Adrenal gland (tissue), 12 donors: Measurements from ENCODE around the gene PRPF39. TPM values are rescaled to one million over a fixed set of nuclear protein-coding genes. Genes with fewer than 3 reads are reported as not detected.

Source experiments
- DNase-seq, 7 donors: peaks; one replicate each; pipeline ENCODE4 v3.0.0-alpha.2; 2019 to 2020
- H3K27ac ChIP-seq, 5 donors: fragments of 200-600 bp; sonication (generic) in 4 of 5; 1 replicate in 3 of 5; 2 replicates in 2 of 5; pipeline versions ENCODE4 v1.5.1 to v1.8.0; 2016 to 2020; ENCODE audit warnings: mild to moderate bottlenecking in 1 of 5
- H3K27me3 ChIP-seq: fragments of 200-600 bp; 2 replicates; pipeline ENCODE4 v1.8.0; 2021
- H3K36me3 ChIP-seq, 2 donors: fragments of 200-600 bp; replicated peaks in 1 of 2; 1 replicate in 1 of 2; 2 replicates in 1 of 2; pipeline versions ENCODE4 v1.5.1 to v1.8.0; 2018 to 2022
- H3K4me1 ChIP-seq, 2 donors: fragments of 200-600 bp; replicated peaks in 1 of 2; 1 replicate in 1 of 2; 2 replicates in 1 of 2; pipeline versions ENCODE4 v1.5.1 to v1.8.0; 2018 to 2021
- H3K4me3 ChIP-seq, 4 donors: fragments of 200-600 bp; sonication (generic) in 3 of 4; one replicate each; pipeline ENCODE4 v1.5.1; 2016 to 2018
- H3K9me3 ChIP-seq, 3 donors: fragments of 200-600 bp; sonication (generic) in 1 of 3; replicated peaks in 1 of 3; 1 replicate in 2 of 3; 2 replicates in 1 of 3; pipeline versions ENCODE4 v1.5.1 to v1.8.0; 2016 to 2021
- POLR2A ChIP-seq, 2 donors: fragments of 450-650 bp; IDR thresholded peaks; one replicate each; pipeline ENCODE4 v1.6.1; 2017; ENCODE audit warnings: antibody characterized with exemption in 2 of 2, mild to moderate bottlenecking in 2 of 2, moderate library complexity in 1 of 2
- WGBS, 4 donors: extraction: QIAGEN DNeasy Blood & Tissue Kit in 2 of 4; methylation state at CpG; one replicate each; pipeline versions ENCODE4 v1.1.5 to v1.1.7; 2013 to 2017; 5-methylcytosine and 5-hydroxymethylcytosine counted together
- intact Hi-C, 2 donors: fragments of 100-400 bp; cut with DNase I; formaldehyde crosslinking; loops; one replicate each; pipeline versions ENCODE4 v1.14.1 to v1.15.0; 2022 to 2023
- polyA plus RNA-seq, 3 donors: library from polyadenylated mRNA; stranded (reverse); fragments of 200-250 nt in 2 of 3; fragments of 350-450 nt in 1 of 3; fragmentation: Illumina TruSeq in 1 of 3; extraction: RNeasy Lipid Tissue Mini Kit (QIAGEN cat#74804) in 1 of 3; gene quantifications; one replicate each; pipeline ENCODE4 v1.2.3, GENCODE V29; 2013 to 2014
- total RNA-seq, 9 donors: library from RNA; depleted of rRNA in 4 of 9; stranded (reverse); fragments of >200 nt in 4 of 9; fragments of 120-200 nt in 1 of 9; fragmentation: NEBNext Ultra II Directional in 1 of 9; extraction: Animal tissue kit (Norgen Biotek cat#: 25700) in 1 of 9; gene quantifications; one replicate each; pipeline versions ENCODE4 v1.1.0 to v1.2.4, GENCODE V29; 2013 to 2023
- TF ChIP-seq, protein P1 (sequence below), 6 experiments: fragments of 450-650 bp in 4 of 6; fragments of 200-600 bp in 2 of 6; sonication (generic) in 1 of 6; IDR thresholded peaks; 1 replicate in 5 of 6; 2 replicates in 1 of 6; pipeline versions ENCODE4 v1.5.1 to v1.8.0; 2016 to 2021; ENCODE audit warnings: antibody characterized with exemption in 6 of 6, mild to moderate bottlenecking in 2 of 6, moderate library complexity in 1 of 6
- donor health status: healthy with polysubstance abuse.
- donor health status: Bipolar disorder and iron deficiency.
- donor health status: DM: yes; HTN: yes; CAD: no.
- donor health status: DM: no; HTN: no; CAD: no.
- donor health status: DM: no; HTN: no; CAD: no.
- donor health status: DM: yes; HTN: yes; CAD: no.

The PRPF39 gene
- total and polyA plus RNA-seq, 12 donors, result 6.5 to 76.0 (median 36.4) TPM

DNA sequence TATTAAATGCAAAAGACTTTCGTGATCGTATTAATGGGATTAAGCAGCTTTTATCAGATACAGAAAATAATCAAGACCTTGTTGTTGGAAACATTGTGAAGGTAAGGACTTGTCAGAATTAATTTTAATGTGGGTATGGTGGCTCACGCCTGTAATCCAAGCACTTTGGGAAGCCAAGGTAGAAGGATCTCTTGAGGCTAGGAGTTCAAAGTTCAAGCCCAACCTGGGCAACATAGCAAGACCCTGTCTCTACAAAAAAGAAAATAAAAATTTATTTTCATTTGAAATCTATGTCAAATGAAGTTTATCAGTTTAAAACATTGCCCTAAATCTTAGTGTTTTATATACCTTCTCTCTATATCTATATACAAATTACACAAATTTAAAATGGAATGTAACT, 17.2 kb upstream of the PRPF39 start:
- intact Hi-C loops, result no loop called here
- Histone ChIP-seq H3K36me3 (no peaks in the 10 kb centered on the region), H3K4me1 (peaks cover 4 to 11% of the 10 kb centered on the region in 2 donors), H3K27me3 (no peaks in the 10 kb centered on the region), H3K4me3 (no peak overlapping the region), H3K9me3 (no peaks in the 10 kb centered on the region), H3K27ac (no peak overlapping the region)
- DNase-seq, result no peak
- 92 to 97% (median 96%) methylated on average over 3 of the region's 3 CpGs for WGBS, 4 donors
- TF ChIP-seq, protein P1, sequence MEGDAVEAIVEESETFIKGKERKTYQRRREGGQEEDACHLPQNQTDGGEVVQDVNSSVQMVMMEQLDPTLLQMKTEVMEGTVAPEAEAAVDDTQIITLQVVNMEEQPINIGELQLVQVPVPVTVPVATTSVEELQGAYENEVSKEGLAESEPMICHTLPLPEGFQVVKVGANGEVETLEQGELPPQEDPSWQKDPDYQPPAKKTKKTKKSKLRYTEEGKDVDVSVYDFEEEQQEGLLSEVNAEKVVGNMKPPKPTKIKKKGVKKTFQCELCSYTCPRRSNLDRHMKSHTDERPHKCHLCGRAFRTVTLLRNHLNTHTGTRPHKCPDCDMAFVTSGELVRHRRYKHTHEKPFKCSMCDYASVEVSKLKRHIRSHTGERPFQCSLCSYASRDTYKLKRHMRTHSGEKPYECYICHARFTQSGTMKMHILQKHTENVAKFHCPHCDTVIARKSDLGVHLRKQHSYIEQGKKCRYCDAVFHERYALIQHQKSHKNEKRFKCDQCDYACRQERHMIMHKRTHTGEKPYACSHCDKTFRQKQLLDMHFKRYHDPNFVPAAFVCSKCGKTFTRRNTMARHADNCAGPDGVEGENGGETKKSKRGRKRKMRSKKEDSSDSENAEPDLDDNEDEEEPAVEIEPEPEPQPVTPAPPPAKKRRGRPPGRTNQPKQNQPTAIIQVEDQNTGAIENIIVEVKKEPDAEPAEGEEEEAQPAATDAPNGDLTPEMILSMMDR (IDR thresholded peaks at IDR 0.05), result no peak
- no peak for TF ChIP-seq POLR2A (IDR thresholded peaks at IDR 0.05)

DNA sequence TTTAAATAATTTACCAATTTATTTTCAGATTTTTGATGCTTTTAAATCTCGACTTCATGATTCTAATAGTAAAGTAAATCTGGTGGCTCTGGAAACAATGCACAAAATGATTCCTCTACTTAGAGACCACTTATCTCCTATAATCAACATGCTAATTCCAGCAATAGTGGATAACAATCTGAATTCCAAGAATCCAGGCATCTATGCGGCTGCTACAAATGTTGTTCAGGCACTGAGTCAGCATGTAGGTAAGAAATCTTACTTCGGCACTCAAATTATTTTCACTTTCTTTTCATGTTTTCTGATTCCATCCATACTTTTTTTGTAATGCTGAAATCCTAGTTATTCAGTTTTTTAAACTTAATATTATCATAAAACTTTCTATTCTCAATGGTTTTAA, 15.5 kb upstream of the PRPF39 start:
- Histone ChIP-seq H3K4me3 (no peak overlapping the region), H3K4me1 (peaks cover 4 to 11% of the 10 kb centered on the region in 2 donors), H3K36me3 (no peaks in the 10 kb centered on the region), H3K27me3 (no peaks in the 10 kb centered on the region), H3K9me3 (no peaks in the 10 kb centered on the region), H3K27ac (no peak overlapping the region)
- DNase-seq, result no peak
- TF ChIP-seq POLR2A (IDR thresholded peaks at IDR 0.05), result no peak
- TF ChIP-seq, protein P1 (IDR thresholded peaks at IDR 0.05), result no peak
- WGBS, 4 donors, result 82 to 89% (median 86%) methylated on average over 3 of the region's 3 CpGs
- intact Hi-C loops, result no loop called here

DNA sequence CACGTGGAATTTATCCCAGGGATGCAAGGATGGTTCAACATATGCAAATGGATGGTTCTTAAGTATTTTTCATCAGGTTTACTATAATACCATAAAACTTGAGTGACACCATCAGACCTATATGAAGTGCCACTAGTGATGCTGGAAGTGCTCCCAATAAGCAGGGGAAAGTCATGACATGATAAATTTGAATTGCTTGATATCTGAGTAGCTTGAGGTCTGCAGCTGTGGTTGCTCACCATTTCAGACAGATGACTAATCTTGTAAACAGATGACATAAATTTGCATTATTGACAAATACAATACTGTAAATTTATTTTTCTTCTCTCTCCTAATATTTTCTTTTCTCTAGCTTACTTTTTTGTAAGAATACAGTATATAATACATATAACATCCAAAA, 13.7 kb upstream of the PRPF39 start:
- no peaks in the 10 kb centered on the region for H3K9me3 ChIP-seq
- no peaks in the 10 kb centered on the region for H3K27me3 ChIP-seq
- peaks cover 4 to 11% of the 10 kb centered on the region in 2 donors for H3K4me1 ChIP-seq
- no peak for DNase-seq
- TF ChIP-seq, protein P1 (IDR thresholded peaks at IDR 0.05), result no peak
- no peak for TF ChIP-seq POLR2A (IDR thresholded peaks at IDR 0.05)
- no peaks in the 10 kb centered on the region for H3K36me3 ChIP-seq
- no peak overlapping the region for H3K4me3 ChIP-seq
- WGBS, 4 donors, result 96 to 100% (median 99%) methylated on average over 1 of the region's 1 CpG
- no peak overlapping the region for H3K27ac ChIP-seq
- intact Hi-C loops, result no loop called here

DNA sequence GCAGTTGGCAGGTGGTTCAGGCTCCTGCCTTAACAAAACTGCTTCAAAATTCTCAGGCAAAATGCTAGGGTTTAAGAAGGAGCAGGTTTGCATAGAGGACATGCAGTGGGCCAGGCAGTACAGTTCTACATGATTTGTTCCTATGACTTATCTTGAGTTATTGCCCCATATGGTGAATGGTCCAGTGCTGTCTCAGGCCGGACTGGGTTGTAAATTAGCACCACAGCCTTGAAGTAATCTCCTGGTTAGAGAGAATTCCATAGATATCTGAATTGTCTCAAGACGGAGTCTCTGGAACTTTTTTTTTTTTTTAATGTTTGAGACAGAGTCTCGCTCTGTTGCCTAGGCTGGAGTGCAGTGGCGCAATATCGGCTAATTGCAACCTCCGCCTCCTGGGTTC, 11.8 kb upstream of the PRPF39 start:
- H3K36me3 ChIP-seq, result no peaks in the 10 kb centered on the region
- WGBS, 4 donors, result 87 to 95% (median 88%) methylated on average over 4 to 6 of the region's 6 CpGs
- H3K4me3 ChIP-seq, result no peak overlapping the region
- intact Hi-C loops, result no loop called here
- H3K9me3 ChIP-seq, result no peaks in the 10 kb centered on the region
- no peaks in the 10 kb centered on the region for H3K27me3 ChIP-seq
- H3K4me1 ChIP-seq, result no peaks in the 10 kb centered on the region
- no peak overlapping the region for H3K27ac ChIP-seq
- no peak for TF ChIP-seq POLR2A (IDR thresholded peaks at IDR 0.05)
- TF ChIP-seq, protein P1 (IDR thresholded peaks at IDR 0.05), result no peak
- DNase-seq, result no peak
